Measurements from ENCODE around the gene FAM174C.

FAM174C gene

GRCh38 chr19:1292419-1293151 is 17.3 kb downstream of the FAM174C start:
- TF ChIP-seq CTCF (IDR thresholded peaks at IDR 0.05; ENCODE audit: insufficient read depth, low read length, poor library complexity, severe bottlenecking) (no peak), EZH2phosphoT487 (conservative IDR thresholded peaks at IDR 0.05; ENCODE audit: low read length) (no peak)
- no peaks in the 10 kb centered on the region for H4K20me1 ChIP-seq (ENCODE audit: low read depth, low read length)
- no peaks in the 10 kb centered on the region for H3K36me3 ChIP-seq (ENCODE audit: low read length)
- H3K27me3 ChIP-seq (ENCODE audit: low read length): peaks cover 4% of the 10 kb centered on the region; the same call in 1 of the 2 replicates
- no peak overlapping the region for H2AFZ ChIP-seq (ENCODE audit: low read depth, low read length, severe bottlenecking)
- H3K9me3 ChIP-seq (ENCODE audit: insufficient read depth, low read length): no peaks in the 10 kb centered on the region
- H3K4me2 ChIP-seq (ENCODE audit: low read depth, low read length, poor library complexity, severe bottlenecking): no peak overlapping the region
- H3K9me2 ChIP-seq (replicated peaks; ENCODE audit: insufficient read depth, low read length): no peaks in the 10 kb centered on the region
- H3K4me3 ChIP-seq (ENCODE audit: insufficient read depth, low read length, poor library complexity, severe bottlenecking): no peak overlapping the region
- no peak overlapping the region for H3K9ac ChIP-seq (ENCODE audit: low read length)
- no peaks in the 10 kb centered on the region for H3K79me2 ChIP-seq (ENCODE audit: insufficient read depth, low read length)
- no peak overlapping the region for H3K27ac ChIP-seq (ENCODE audit: low read depth, low read length)
- no peaks in the 10 kb centered on the region for H3F3A ChIP-seq (ENCODE audit: insufficient read depth)

GRCh38 chr19:1293782-1294604 is 18.7 kb downstream of the FAM174C start:
- H2AFZ ChIP-seq (ENCODE audit: low read depth, low read length, severe bottlenecking): no peak overlapping the region
- H3K4me3 ChIP-seq (ENCODE audit: insufficient read depth, low read length, poor library complexity, severe bottlenecking): no peak overlapping the region
- H3K27ac ChIP-seq (ENCODE audit: low read depth, low read length): no peak overlapping the region
- peaks cover 4% of the 10 kb centered on the region; the same call in 1 of the 2 replicates for H3K27me3 ChIP-seq (ENCODE audit: low read length)
- H3K79me2 ChIP-seq (ENCODE audit: insufficient read depth, low read length): no peaks in the 10 kb centered on the region
- no peaks in the 10 kb centered on the region for H4K20me1 ChIP-seq (ENCODE audit: low read depth, low read length)
- H3K9ac ChIP-seq (ENCODE audit: low read length): no peak overlapping the region
- no peaks in the 10 kb centered on the region for H3K9me3 ChIP-seq (ENCODE audit: insufficient read depth, low read length)
- H3F3A ChIP-seq (ENCODE audit: insufficient read depth): no peaks in the 10 kb centered on the region
- H3K4me2 ChIP-seq (ENCODE audit: low read depth, low read length, poor library complexity, severe bottlenecking): no peak overlapping the region
- H3K9me2 ChIP-seq (replicated peaks; ENCODE audit: insufficient read depth, low read length): no peaks in the 10 kb centered on the region
- TF ChIP-seq EZH2phosphoT487 (conservative IDR thresholded peaks at IDR 0.05; ENCODE audit: low read length) (no peak), CTCF (IDR thresholded peaks at IDR 0.05; ENCODE audit: insufficient read depth, low read length, poor library complexity, severe bottlenecking) (no peak)
- H3K36me3 ChIP-seq (ENCODE audit: low read length): no peaks in the 10 kb centered on the region

GRCh38 chr19:1294688-1295087 is 19.4 kb downstream of the FAM174C start:
- Histone ChIP-seq H3K9me3 (ENCODE audit: insufficient read depth, low read length) (no peaks in the 10 kb centered on the region), H3K27ac (ENCODE audit: low read depth, low read length) (no peak overlapping the region), H3K27me3 (ENCODE audit: low read length) (peaks cover 4% of the 10 kb centered on the region; the same call in 1 of the 2 replicates), H4K20me1 (ENCODE audit: low read depth, low read length) (no peaks in the 10 kb centered on the region), H3K36me3 (ENCODE audit: low read length) (no peaks in the 10 kb centered on the region), H3K79me2 (ENCODE audit: insufficient read depth, low read length) (no peaks in the 10 kb centered on the region), H3K9ac (ENCODE audit: low read length) (no peak overlapping the region), H2AFZ (ENCODE audit: low read depth, low read length, severe bottlenecking) (no peak overlapping the region), H3K4me2 (ENCODE audit: low read depth, low read length, poor library complexity, severe bottlenecking) (no peak overlapping the region), H3K4me3 (ENCODE audit: insufficient read depth, low read length, poor library complexity, severe bottlenecking) (no peak overlapping the region), H3F3A (ENCODE audit: insufficient read depth) (no peaks in the 10 kb centered on the region), H3K9me2 (replicated peaks; ENCODE audit: insufficient read depth, low read length) (no peaks in the 10 kb centered on the region)
- TF ChIP-seq CTCF (IDR thresholded peaks at IDR 0.05; ENCODE audit: insufficient read depth, low read length, poor library complexity, severe bottlenecking) (no peak), EZH2phosphoT487 (conservative IDR thresholded peaks at IDR 0.05; ENCODE audit: low read length) (no peak)
